ENCODE measurements around the gene LRMDA. TPM values are rescaled to one million over a fixed set of nuclear protein-coding genes. Genes with fewer than 3 reads are reported as not detected.

LRMDA gene
- polyA plus RNA-seq, 2 of the 4 experiments (the other 2 are of a cell fraction), result 4.6 to 5.2 TPM

DNA sequence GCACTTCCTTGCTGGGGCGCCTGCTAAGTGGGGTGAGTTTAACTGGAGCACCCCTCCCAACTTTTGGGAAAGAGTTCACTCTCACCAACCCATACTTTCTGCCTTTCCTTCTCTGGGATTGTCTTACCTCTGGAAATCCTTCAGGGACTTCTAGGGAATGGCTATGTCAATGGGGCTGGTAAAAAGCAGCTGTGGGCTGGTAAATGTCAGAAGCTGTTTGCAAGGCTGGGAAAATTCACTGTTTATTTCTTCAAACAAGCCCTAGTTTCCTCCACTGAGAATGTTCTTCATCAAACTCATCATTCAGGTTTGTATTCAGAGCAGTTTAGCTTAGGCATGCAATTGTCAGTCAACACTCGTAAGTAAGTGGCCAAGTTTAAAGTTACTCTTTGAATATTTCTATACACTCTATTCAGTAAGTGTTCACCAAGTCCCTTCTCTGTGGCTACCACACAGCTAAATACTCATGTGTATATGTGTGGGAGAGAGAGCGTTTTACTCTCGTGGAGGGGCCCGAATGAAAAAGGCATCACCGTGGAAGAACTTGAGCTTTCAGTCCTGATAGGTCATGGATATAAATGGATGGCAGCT lies 654.8 kb downstream of the LRMDA start:
- 82% methylated on average over 6 of the region's 6 CpGs for WGBS (ENCODE audit: missing lambda C conversion rate)
- ATAC-seq, result no peak; a peak in 1 of 6 replicates
- DNase-seq (ENCODE audit: low read depth in 1 of 2, low spot score in 1 of 2), result no peak
- Histone ChIP-seq H3K4me3 (no peak overlapping the region), H3K27ac (peak overlapping the region in 1 of 2 experiments; percentile 58; a peak in 4 of 6 replicates), H3K4me2 (peak overlapping the region; percentile 31; the same call in 1 of the 3 replicates), H3K4me1 (peaks cover 19% of the 10 kb centered on the region; the same call in 2 of the 3 replicates), H3K9me3 (no peaks in the 10 kb centered on the region)
- TF ChIP-seq RAD21 (conservative IDR thresholded peaks at IDR 0.05 in 1 of 2, IDR thresholded peaks at IDR 0.05 in 1 of 2) (no peak), HOXB5 (CRISPR knock-in tag; IDR thresholded peaks at IDR 0.05) (no peak), MAFK (IDR thresholded peaks at IDR 0.05; ENCODE audit: partially characterized antibody) (no peak), CEBPB (IDR thresholded peaks at IDR 0.05) (no peak), TP53 (CRISPR knock-in tag; IDR thresholded peaks at IDR 0.05) (no peak), EP300 (IDR thresholded peaks at IDR 0.05) (no peak), RCOR1 (IDR thresholded peaks at IDR 0.05; ENCODE audit: low read depth, low read length) (no peak), KDM5A (IDR thresholded peaks at IDR 0.05) (no peak), NPAS2 (CRISPR knock-in tag; IDR thresholded peaks at IDR 0.05; ENCODE audit: borderline replicate concordance) (no peak), NR3C1 (IDR thresholded peaks at IDR 0.05) (no peak), CHD2 (IDR thresholded peaks at IDR 0.05; ENCODE audit: low read length, partially characterized antibody) (no peak), FOSB (CRISPR knock-in tag; IDR thresholded peaks at IDR 0.05) (no peak), ZFP36 (IDR thresholded peaks at IDR 0.05; ENCODE audit: borderline replicate concordance, partially characterized antibody) (no peak), ZNF302 (CRISPR knock-in tag; IDR thresholded peaks at IDR 0.05) (no peak), NFE2L2 (conservative IDR thresholded peaks at IDR 0.05; ENCODE audit: low read length) (no peak), POLR2A (IDR thresholded peaks at IDR 0.05; ENCODE audit: low read length) (no peak), EHMT2 (IDR thresholded peaks at IDR 0.05; ENCODE audit: low read depth) (no peak)
- TF ChIP-seq, protein P1, sequence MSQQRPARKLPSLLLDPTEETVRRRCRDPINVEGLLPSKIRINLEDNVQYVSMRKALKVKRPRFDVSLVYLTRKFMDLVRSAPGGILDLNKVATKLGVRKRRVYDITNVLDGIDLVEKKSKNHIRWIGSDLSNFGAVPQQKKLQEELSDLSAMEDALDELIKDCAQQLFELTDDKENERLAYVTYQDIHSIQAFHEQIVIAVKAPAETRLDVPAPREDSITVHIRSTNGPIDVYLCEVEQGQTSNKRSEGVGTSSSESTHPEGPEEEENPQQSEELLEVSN (IDR thresholded peaks at IDR 0.05; ENCODE audit: borderline replicate concordance, low read depth), result no peak
- TF ChIP-seq, protein P2, sequence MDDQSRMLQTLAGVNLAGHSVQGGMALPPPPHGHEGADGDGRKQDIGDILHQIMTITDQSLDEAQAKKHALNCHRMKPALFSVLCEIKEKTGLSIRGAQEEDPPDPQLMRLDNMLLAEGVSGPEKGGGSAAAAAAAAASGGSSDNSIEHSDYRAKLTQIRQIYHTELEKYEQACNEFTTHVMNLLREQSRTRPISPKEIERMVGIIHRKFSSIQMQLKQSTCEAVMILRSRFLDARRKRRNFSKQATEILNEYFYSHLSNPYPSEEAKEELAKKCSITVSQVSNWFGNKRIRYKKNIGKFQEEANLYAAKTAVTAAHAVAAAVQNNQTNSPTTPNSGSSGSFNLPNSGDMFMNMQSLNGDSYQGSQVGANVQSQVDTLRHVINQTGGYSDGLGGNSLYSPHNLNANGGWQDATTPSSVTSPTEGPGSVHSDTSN (IDR thresholded peaks at IDR 0.05), result no peak
- ChIA-PET POLR2A (interaction anchor here (1.4 kb wide), 1 partner anchor 685 kb away, joined by 5 read pairs; the partner anchor contains the start of gene ZNF503), CTCF (interaction anchor here (0.6 to 1.9 kb wide), 7 partner anchors 15 to 897 kb away, joined by 3 to 6 read pairs (median 4); no protein-coding TSS in a partner anchor)
- no peak for FAIRE-seq

GRCh38 chr10:76086761-76087639 lies 655.6 kb downstream of the LRMDA start:
- CTCF ChIA-PET, result interaction anchor here (0.6 to 2.0 kb wide), 15 partner anchors 9 to 896 kb away, joined by 3 to 9 read pairs (median 3); partner anchors contain the start of gene ZNF503
- Histone ChIP-seq H3K27ac (peak overlapping the region in 1 of 2 experiments; percentile 58; a peak in 3 of 6 replicates), H3K4me1 (peaks cover 19% of the 10 kb centered on the region; the same call in 2 of the 3 replicates), H3K9me3 (no peaks in the 10 kb centered on the region), H3K4me3 (no peak overlapping the region), H3K4me2 (peak overlapping the region; percentile 31; the same call in 2 of the 3 replicates)
- POLR2A ChIA-PET, result interaction anchor here (0.6 to 1.4 kb wide), 2 partner anchors 302 to 685 kb away, joined by 4 to 5 read pairs; partner anchors contain the start of gene ZNF503
- 18% methylated on average over 9 of the region's 9 CpGs for WGBS (ENCODE audit: missing lambda C conversion rate)
- FAIRE-seq (no peak), DNase-seq (ENCODE audit: low read depth in 1 of 2, low spot score in 1 of 2) (peak; percentile 65 to 74), ATAC-seq (peak; percentile 87 to 94; a peak in 5 of 6 replicates)
- no peak for TF ChIP-seq EP300 (IDR thresholded peaks at IDR 0.05)
- TF ChIP-seq EHF (CRISPR knock-in tag; IDR thresholded peaks at IDR 0.05), result no peak
- peak; percentile 65 for TF ChIP-seq CTCF (IDR thresholded peaks at IDR 0.05)
- TF ChIP-seq SMC3 (IDR thresholded peaks at IDR 0.05), result peak; percentile 74
- TF ChIP-seq RAD21 (conservative IDR thresholded peaks at IDR 0.05 in 1 of 2, IDR thresholded peaks at IDR 0.05 in 1 of 2), result peak; percentile 81

Measured in A549 (cell line).